ENCODE measurements around the gene BCAR3.
"Not testable (repeated sequence)": the region's sequence is repeated elsewhere in the genome, so short reads cannot be mapped to it uniquely, and the experiment has no call there.

BCAR3 gene

DNA sequence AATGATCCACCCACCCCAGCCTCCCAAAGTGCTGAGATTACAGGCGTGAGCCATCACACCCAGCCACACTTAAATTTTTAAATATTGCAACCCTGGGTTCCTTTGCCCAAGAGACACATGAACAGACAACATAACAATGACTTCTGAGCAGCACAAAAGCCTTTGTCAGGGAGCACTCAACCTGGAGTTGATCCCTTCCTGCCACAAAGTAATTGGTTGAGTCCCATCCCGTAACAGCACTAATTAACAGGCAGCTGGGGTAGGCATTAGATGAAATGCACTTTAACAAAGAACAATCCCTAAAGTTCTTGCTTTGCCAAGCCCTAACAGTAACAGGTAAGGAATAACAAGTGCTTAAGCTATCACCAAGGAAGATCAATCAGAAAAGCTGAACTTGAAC is 5.9 kb upstream of the BCAR3 start:
- no peak for DNase-seq

DNA sequence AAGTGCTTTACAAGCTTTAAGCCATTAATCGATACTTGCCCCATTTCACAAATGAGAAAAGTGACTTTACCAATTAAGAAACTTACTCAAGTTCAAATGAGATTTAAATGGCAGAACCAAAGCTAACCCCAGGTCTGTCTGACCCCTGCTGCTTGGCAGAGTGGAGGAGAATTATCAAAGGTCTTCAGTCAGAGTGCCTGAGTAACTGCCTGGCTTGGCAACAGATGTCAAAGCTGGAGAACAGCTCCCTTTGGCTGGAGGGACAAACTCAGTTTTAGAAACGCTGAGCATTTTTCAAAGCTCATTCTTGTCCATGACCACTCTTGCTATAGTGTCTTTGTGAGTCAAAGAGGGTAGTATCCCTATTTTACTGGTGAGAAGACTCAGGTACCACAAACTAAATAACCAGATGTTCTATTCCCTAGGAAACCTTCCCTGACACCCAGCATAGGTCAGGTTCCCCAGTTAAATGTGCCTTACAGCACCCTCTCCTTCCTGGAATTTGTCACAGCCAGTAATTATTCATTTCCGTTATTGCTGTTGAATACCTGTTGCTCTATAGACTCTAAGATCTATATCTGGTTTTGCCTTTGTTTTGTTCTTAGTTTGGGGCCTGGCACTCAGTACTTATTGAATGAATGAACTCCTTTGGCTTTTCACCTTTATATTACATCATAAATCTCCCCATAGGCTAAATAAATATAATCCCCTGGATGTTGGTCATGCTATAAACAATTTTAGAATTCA is 5.0 kb upstream of the BCAR3 start:
- no peak for DNase-seq

DNA sequence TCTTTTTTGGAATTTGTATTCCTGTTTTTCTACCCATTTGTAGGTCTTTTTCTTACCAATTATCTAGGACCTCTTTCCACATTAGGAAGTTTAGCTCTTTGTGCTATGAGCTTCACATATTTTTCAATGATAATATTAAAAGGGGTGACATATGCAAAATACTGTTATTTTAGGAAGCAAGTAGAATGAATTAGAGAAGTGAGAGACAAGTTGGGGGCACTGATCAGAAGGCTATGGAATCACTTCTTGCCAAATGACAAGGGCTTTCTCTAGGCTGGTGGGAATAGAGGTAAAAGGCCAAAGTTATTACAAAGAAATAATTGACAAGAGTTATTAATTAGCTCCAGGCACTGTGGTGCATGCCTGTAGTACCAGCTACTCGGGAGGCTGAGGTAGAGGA is 4.3 kb upstream of the BCAR3 start:
- DNase-seq = no peak

DNA sequence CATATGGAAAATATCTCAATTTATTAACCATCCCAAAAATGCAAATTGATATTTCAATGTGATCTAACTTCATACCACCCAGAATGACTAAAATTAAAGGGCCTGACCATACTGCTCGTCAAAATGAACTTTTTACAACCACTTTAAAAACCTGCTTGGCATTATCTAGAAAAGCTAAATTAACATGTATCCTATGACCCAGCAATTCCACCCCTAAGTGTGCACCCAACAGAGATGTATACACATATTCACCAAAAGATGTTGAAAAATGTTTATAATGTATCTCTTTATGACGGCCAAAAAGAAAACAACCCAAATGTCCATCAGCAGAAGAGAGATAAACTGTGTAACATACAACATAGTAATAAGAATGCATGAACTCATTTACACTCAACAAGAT is 1.6 kb upstream of the BCAR3 start:
- no peak for DNase-seq

DNA sequence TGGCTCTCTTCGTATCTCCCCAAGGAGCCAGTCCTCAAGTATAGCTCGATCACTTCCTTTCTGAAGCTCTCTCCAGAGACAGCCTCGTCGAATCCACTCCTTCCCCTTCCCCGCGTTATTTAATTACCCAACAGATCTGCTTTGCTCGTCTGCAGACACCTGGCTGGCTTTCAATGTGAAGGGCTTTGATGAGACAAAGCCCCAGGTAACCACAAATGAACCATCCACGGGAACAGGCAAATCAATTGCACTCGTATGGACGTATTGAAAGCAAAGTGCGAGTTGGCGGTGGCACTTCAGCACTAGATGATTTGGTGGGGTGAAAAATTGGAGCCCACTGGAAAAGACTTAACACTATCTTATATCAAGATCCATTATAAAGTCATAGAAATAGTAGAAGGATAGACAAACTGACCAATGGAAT is 364 bp upstream of the BCAR3 start:
- peak; percentile 77 for DNase-seq

DNA sequence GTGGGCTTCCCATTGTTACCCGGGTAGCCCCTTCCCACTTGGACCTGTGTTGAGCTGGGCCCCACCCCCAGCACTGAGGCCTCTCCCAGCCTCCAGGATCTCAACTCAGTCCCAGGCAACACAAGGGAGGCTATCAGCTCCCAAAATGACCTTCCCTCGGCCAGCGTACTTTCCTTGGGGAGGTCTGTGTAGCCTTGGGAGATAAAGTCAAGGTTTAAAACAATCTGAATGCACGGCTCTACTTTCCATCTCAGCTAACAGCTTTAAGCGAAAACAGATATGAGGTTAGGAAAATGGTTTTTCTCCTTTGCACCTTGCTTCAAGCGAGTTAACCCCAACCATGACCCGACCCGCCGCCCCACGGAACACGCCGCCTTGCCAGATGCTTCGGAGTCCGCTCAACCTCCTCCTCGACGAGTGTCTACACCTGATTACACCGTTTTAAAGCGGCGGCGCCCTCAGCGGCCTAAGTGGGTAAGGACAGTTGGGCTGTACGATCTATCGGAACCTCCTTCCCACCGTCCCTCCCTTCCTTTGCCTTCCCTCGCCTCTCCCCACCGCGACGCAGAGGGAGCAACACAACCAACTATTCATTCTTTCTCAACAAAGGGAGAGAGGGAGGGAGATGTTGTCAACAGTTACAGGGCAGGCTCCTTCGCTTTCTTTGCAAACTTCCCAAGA is 1.1 kb downstream of the BCAR3 start:
- no peak for DNase-seq

DNA sequence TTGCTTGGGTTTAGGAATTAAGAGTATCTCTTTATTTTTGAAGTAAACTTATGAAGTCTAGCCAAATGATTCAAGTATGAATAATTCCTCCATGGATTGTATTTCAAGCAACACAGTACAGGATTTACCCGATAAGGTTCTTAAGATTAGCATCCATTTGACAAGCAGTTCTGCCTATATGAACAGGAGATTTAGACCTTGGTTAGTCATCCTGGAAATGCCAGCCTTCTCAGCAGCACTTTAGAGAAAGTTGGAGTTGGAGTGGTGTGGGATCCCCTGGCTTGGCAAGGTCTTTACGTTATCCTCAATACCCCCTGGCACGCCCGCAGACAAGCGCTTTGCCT is 1.6 kb downstream of the BCAR3 start:
- DNase-seq = no peak

DNA sequence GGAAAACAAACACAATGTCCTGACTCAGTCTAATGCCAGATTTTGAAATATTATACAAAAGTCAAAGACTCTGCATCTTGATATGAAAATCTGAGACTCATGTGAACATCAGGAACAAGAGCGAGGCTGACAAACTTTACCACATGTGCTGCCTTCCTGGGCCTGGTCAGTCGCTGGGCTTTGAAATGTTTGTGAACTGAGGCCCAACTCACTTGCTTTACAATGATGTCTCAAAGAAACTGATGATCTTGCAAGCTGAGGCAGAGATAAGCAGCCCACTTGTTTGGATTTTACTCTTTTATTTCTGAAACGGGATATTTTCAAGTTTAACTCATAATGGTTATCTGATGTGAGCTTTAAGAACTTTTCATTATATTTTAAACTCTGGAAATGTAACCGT is 2.1 kb downstream of the BCAR3 start:
- no peak for DNase-seq

DNA sequence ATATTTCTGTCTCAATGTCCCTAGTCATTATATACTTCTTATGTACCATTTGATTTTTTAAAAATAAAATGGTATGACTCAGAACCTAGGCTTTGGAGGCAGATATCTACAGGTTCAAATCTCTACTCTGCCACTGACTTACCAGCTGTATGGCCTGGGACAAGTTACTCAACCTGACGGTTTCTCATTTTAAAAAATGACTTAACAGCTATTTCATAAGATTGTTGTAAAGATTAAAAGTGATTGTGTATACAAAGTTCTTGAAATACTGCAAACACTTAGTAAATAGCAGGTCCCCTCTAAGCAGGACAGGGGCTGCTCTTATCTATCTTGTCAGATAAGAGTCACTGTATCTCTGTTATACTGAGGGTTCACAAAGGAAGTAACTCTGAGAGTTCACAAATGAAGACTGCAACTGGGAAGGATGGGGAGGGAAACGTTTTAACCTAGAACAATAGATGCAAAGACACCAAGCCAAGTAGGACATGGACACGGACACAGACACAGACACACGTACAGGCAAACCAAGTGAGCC is 2.6 kb downstream of the BCAR3 start:
- DNase-seq = no peak

DNA sequence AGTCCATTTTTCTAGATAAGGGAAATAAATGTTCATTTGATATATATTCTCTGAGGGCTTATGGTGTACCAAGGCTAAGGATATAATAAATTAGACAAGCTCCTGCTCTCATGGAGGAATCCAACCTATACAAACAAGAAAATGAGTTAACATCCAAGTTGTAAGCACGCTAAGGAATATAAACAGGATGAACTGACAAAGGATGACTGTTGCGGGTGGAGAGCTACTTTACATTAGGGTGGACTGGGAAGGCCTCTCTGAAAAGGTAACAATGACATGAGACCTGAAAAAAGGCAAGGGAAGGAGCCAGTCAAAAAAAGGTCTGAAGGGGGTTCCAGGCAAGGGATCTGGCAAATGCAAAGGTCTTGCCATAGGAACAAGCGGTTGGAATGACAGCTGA is 3.1 kb downstream of the BCAR3 start:
- no peak for DNase-seq

DNA sequence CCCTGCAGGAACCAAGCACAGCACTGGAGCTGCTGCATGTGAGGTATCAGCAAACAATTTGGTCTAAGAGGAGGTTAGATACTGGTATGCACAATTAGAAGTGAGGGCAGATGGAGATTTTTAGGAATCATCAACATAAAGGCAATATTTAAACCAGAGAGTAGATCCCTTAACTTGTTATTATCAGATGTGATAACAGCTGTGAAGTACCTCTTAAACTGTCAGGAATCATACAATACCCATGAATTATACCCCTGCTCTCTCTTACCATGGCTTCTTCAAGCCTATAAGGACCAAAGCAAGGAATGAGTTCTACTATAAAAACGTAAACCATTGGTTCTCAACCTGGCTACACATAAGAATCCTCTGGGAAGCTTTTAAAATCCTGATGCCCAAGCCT is 3.9 kb downstream of the BCAR3 start:
- DNase-seq = no peak

DNA sequence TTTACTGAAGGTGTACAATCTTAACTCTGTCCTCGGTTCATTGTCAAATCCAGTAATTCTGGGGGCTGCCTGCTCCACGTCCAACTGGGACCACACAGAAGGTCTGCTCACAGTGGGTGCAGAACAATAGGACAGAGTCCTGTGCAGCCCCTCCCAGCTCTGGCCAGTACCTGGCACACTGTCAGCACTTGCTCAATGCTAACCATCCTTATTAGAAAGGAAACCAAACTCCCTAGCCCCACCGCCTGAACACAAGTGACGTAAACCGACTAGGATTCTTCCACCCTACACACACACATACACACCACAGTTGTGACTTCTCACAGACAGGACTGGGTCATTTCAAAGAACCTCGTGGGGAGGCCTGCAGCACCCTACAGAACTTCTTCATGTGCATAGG is 5.2 kb downstream of the BCAR3 start:
- no peak for DNase-seq

DNA sequence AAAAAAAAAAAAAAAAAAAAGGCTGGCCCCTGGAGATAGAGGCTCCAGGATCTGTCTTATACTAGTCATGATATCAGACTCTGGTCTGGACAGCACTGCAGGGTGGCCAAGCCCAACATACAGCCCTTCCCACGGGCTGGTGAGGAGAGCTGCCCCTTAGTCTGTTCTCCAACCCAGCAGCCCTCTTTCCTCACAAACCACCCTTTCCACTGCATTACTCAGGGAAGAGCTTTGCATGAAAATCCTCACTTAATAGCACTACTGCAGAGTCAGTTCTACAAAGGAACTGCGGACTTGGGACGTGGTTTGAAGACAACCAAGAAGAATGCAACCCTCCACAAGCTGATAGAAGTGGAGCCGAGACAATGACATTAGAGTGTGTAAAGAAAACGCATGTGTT is 5.7 kb downstream of the BCAR3 start:
- DNase-seq = no peak

DNA sequence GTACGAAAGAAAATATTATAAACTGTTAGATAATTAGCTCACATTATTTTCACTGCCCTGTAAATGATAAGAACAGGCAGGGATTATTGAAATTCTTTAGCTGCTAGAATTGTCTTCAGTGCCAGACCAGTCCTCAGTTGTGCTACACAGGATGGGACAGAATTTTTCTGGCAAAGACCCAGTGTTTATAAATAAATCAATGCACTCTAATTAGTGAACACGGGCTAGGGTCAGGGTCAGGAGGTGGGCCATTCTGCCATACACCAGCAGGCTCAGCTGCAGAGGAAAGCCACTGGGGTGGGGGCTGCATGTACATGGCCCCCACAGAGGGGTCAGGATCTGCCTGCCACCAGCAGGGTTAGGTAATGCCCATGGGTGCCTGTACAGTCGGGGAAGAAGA is 6.4 kb downstream of the BCAR3 start:
- no peak for DNase-seq

DNA sequence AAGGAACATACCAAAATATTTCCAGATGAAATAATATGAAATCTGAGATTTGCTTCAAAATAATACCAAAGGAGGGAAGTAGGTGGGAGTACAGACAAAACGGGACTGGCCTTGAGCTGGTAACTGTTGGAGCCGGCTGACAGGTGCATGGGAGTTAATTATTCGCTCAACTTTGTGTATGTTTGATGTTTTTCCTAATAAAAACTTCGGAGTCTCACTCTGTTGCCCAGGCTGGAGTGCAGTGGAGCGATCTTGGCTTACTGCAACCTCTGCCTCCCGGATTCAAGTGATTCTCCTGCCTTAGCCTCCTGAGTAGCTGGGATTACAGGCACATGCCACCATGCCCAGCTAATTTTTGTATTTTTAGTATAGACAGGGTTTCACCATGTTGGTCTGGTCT is 7.6 kb downstream of the BCAR3 start:
- DNase-seq = not testable (repeated sequence)

DNA sequence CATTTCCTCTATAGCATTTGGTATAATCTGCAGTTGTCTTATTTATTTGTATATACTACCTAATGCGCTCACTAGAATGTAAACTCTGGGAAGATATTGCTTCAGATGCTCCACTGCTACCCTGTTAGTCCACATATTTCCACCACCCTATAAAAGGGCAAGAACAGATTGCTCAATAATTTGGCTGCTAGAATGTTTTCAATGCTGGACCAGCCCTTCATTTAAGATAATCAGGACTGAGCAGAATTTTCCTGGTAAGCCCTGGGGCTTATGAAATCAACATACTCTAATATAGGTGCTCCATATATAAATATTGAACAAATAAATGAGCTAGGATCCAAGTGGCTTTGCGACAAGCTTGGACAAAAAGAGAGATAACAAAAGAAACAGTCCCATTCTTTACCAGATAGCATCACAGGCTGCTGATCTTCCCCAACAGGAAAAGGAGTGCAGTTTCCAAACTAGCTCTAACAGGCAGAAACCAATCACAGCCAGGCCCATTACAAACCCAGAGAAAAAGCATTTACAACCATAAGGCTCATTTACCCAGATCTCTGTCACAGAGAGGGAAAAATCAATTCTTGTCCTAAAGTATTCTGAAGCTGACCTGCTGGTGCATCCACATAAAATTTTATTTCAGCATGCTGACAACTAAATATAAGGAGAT is 8.3 kb downstream of the BCAR3 start:
- no peak for DNase-seq

DNA sequence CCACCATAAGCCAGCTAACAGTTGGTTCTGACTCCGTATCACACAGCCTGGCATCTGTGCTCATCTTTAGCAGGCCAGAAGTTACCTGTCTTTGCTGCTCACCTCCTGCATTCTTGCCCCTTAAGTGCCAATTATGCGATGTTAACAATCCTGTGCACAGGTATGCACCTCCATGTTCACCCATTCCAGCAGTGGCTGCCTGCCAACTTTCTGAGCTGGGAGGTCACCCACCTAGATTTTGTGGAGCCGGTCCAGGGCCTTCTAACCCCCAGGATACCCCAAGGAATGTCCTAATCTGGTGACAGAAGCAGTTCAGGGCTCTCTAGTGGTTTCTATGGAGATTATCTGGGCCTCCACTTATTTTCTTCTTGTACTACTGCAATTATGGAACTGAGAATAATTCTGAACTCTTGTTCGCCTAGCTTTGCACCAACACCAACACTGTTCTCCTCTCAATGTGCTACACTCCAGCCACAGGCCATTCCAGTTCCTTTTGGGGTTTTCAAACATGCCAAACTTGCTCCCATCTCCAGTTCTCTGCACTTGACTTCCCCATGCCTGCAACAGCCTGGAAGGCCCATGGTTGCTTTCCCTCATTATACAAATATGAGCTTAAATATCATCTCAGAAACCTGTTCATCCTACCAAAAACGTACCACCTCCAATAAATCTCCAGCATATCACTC is 9.0 kb downstream of the BCAR3 start:
- DNase-seq = no peak

DNA sequence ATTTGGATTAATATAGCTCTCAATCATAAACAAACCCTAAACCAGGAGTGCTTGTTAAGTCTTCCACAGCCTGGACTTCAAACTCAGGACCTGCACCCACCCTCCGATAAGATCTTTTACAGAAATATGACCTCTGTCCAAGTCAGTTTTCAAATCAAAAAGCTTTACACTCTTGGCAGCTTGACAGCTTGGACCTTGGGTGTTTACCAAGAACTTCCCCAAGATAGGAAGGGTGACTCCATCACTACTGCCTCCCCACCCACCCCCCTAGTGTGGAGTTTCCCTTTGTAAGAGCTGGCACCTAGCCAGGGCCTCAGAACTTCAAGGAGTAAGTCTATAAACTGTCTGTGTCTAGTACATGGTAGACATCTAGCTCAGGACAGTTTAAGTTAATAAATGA is 9.6 kb downstream of the BCAR3 start:
- no peak for DNase-seq

DNA sequence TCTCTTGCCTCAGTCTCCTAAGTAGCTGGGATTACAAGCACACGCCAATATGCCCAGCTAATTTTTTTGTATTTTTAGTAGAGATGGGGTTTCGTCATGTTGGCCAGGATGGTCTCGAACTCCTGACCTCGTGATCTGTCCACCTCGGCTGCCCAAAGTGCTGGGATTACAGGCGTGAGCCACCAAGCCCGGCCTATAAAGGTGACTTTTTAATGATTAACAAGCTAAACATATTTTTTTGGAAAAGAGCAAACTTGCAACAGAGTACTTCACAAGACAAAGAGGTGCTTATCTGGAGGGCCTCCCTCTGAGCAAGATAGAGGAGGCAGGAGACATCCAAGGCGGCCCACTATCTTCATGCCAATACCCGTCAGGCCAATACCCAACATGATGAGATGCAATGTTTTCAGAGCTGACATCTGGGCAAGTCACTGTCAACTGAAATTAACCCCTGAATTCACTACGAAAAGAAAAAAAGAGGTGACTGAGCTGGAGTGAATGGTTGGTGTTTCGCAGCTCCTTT is 10.5 kb downstream of the BCAR3 start:
- DNase-seq = no peak

DNA sequence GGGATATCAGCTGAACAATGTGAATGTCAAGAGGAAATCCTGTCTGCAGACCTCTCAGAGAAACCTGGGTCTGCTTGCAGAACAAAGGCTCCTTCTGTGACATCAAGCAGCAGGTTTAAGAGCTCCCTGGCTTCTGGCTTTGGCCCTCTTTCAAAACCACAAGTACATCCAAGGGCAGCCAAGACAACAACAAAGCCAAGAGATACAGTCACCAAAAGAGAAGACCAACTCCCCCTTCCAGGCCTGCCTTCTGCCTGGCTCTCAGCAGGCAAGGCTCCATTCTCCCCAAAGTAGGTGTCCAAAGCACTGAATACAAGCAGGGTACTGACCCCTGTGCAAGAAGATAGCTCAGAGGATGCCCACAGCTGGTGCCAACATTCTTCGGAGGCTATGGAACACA is 11.5 kb downstream of the BCAR3 start:
- no peak for DNase-seq

DNA sequence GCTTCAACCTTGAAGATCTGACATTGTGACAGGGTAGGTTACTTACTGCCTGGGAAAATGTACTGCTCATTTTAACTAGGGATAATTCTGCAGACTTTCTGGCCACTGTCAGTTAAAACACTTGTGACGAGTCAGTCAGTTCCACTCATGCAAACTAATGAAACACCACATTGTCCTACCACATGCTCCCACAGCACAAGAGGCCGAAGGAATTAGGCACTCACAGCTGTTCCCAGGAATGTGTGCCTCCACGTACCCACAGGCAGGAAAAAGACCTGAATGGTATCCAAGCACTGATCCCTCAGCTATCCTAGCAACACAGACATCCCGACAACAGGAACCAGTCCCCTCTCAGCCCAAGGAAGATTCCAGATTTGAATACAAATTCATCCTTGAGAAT is 12.3 kb downstream of the BCAR3 start:
- DNase-seq = no peak

DNA sequence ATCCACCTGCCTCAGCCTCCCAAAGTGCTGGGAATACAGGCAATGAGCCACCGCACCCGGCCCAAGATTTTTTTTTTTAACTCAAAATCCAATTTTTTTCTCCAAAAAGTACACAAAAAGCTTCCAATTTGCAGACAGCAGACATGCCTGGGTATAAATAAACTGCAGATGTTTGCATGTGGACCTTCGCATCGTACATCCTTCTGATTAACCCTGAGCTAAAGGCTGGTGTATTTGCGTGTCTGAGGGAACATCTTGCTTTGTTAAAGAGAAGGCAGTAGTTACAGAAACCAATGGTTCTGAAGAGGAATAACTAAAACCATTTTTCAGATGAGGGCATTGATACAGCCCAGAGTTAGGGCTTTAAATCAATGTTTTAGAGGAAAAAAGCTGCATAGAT is 12.7 kb downstream of the BCAR3 start:
- no peak for DNase-seq

DNA sequence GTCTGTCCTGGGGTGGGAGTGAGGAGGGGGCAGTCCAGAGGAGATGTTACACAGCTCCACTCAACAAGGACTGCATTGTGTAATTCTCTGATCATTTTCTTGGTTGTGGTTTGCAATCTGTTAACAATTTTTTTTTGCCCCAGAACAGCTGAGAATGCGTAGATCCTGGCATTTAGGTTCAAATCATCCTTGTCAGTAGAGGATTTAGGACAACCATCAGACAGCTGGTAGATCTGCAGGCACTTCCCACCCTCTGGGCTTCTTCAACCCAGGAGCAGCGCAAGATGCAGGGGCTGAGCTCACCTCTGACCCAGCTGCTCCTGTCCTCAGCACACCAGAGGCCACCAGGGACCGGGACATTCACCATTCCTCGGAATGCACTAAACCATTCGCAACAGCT is 13.5 kb downstream of the BCAR3 start:
- no peak for DNase-seq

Measured in NCI-H1105 (cell line).